Urinary bladder (tissue), 4 donors: ENCODE data around the gene ISLR2. TPM values are rescaled to one million over a fixed set of nuclear protein-coding genes. Genes with fewer than 3 reads are reported as not detected.
A peak's percentile ranks its signal among the peaks of the same experiment; 100 is the strongest.

Experiments used
- DNase-seq: peaks from one replicate; pipeline ENCODE4 v3.0.0-alpha.2; 2015; ENCODE audit errors: extremely low spot score
- H3K27ac ChIP-seq: one replicate; pipeline ENCODE4 v1.5.1; 2013; ENCODE audit warnings: low read depth, mild to moderate bottlenecking, moderate library complexity
- H3K36me3 ChIP-seq: one replicate; pipeline ENCODE4 v1.6.1; 2013; ENCODE audit warnings: mild to moderate bottlenecking, moderate library complexity; ENCODE audit not compliant: insufficient read depth
- H3K4me1 ChIP-seq: one replicate; pipeline ENCODE4 v1.6.1; 2013; ENCODE audit warnings: mild to moderate bottlenecking, moderate library complexity; ENCODE audit not compliant: insufficient read depth
- H3K4me3 ChIP-seq: one replicate; pipeline ENCODE4 v1.5.1; 2013; ENCODE audit warnings: low read depth, low read length
- WGBS: extraction: QIAGEN DNeasy Blood & Tissue Kit; methylation state at CpG from one replicate; pipeline ENCODE4 v1.1.7; 2013; 5-methylcytosine and 5-hydroxymethylcytosine counted together
- polyA plus RNA-seq: library from polyadenylated mRNA; stranded (reverse); fragments of 200-250 nt; gene quantifications from one replicate; pipeline ENCODE4 v1.2.3, GENCODE V29; 2013
- total RNA-seq: library from RNA; depleted of rRNA; stranded (reverse); fragments of >200 nt; gene quantifications from one replicate; pipeline ENCODE4 v1.2.3, GENCODE V29; 2014
- donor health status: healthy with polysubstance abuse.
- donor health status: healthy.

ISLR2 gene
- total and polyA plus RNA-seq, 2 donors, result 2.0 to 2.9 TPM

- peak within 1 kb of the TSS; percentile 19 for H3K4me3 ChIP-seq
- H3K36me3 ChIP-seq, result no peaks in the 10 kb centered on the region
- DNase-seq, result peak; percentile 82
- 23% methylated on average over 20 of the region's 20 CpGs for WGBS
- H3K27ac ChIP-seq, result peak within 1 kb of the TSS; percentile 81
- no peaks in the 10 kb centered on the region for H3K4me1 ChIP-seq
Measured at GRCh38 chr15:74173380-74174218, 43.2 kb downstream of the ISLR2 start, which contains the start of gene ISLR. TSS of gene ISLR (plus strand) at chr15:74173710. CDS start at chr15:74174859, 1,149 bp downstream.

- peak; percentile 56 for DNase-seq
- no peaks in the 10 kb centered on the region for H3K36me3 ChIP-seq
- 42% methylated on average over 20 of the region's 20 CpGs for WGBS
- H3K27ac ChIP-seq, result peak overlapping the region; percentile 72
- H3K4me1 ChIP-seq, result no peaks in the 10 kb centered on the region
- peak overlapping the region; percentile 19 for H3K4me3 ChIP-seq
Measured at GRCh38 chr15:74174219-74174957, 44.0 kb downstream of the ISLR2 start.

GRCh38 chr15:74174958-74175253 lies 44.5 kb downstream of the ISLR2 start:
- DNase-seq, result no peak
- H3K4me3 ChIP-seq, result peak overlapping the region; percentile 19
- H3K4me1 ChIP-seq, result no peaks in the 10 kb centered on the region
- WGBS, result 72% methylated on average over 14 of the region's 14 CpGs
- no peak overlapping the region for H3K27ac ChIP-seq
- no peaks in the 10 kb centered on the region for H3K36me3 ChIP-seq

- Histone ChIP-seq H3K4me1 (no peaks in the 10 kb centered on the region), H3K36me3 (no peaks in the 10 kb centered on the region), H3K4me3 (no peak overlapping the region), H3K27ac (no peak overlapping the region)
- 89% methylated on average over 45 of the region's 45 CpGs for WGBS
- DNase-seq, result no peak
Measured at GRCh38 chr15:74175271-74176191, 45.1 kb downstream of the ISLR2 start.

- H3K27ac ChIP-seq, result no peak overlapping the region
- H3K4me1 ChIP-seq, result no peaks in the 10 kb centered on the region
- H3K36me3 ChIP-seq, result no peaks in the 10 kb centered on the region
- DNase-seq, result no peak
- H3K4me3 ChIP-seq, result no peak overlapping the region
- WGBS, result 62% methylated on average over 10 of the region's 10 CpGs
Measured at GRCh38 chr15:74176262-74177214, 46.2 kb downstream of the ISLR2 start.

GRCh38 chr15:74178326-74179100 lies 48.1 kb downstream of the ISLR2 start:
- no peak overlapping the region for H3K4me3 ChIP-seq
- no peak overlapping the region for H3K27ac ChIP-seq
- no peak for DNase-seq
- 86% methylated on average over 7 of the region's 7 CpGs for WGBS
- no peaks in the 10 kb centered on the region for H3K36me3 ChIP-seq
- no peaks in the 10 kb centered on the region for H3K4me1 ChIP-seq

GRCh38 chr15:74179101-74179841 lies 48.9 kb downstream of the ISLR2 start:
- peak overlapping the region; percentile 42 for H3K27ac ChIP-seq
- WGBS, result 37% methylated on average over 13 of the region's 13 CpGs
- no peak overlapping the region for H3K4me3 ChIP-seq
- H3K4me1 ChIP-seq, result no peaks in the 10 kb centered on the region
- no peak for DNase-seq
- H3K36me3 ChIP-seq, result no peaks in the 10 kb centered on the region

GRCh38 chr15:74179983-74180880 lies 49.8 kb downstream of the ISLR2 start:
- no peaks in the 10 kb centered on the region for H3K4me1 ChIP-seq
- no peaks in the 10 kb centered on the region for H3K36me3 ChIP-seq
- H3K4me3 ChIP-seq, result no peak overlapping the region
- 64% methylated on average over 17 of the region's 17 CpGs for WGBS
- peak overlapping the region; percentile 42 for H3K27ac ChIP-seq
- DNase-seq, result no peak

GRCh38 chr15:74180881-74181602 lies 50.7 kb downstream of the ISLR2 start:
- Histone ChIP-seq H3K27ac (no peak overlapping the region), H3K36me3 (no peaks in the 10 kb centered on the region), H3K4me1 (no peaks in the 10 kb centered on the region), H3K4me3 (no peak overlapping the region)
- WGBS, result 84% methylated on average over 21 of the region's 21 CpGs
- no peak for DNase-seq

- Histone ChIP-seq H3K36me3 (no peaks in the 10 kb centered on the region), H3K4me3 (no peak overlapping the region), H3K4me1 (no peaks in the 10 kb centered on the region), H3K27ac (no peak overlapping the region)
- WGBS, result 95% methylated on average over 8 of the region's 8 CpGs
- DNase-seq, result no peak
Measured at GRCh38 chr15:74182131-74182530, 51.7 kb downstream of the ISLR2 start.
